ENCODE measurements around the gene ARFRP1. TPM values are rescaled to one million over a fixed set of nuclear protein-coding genes. Genes with fewer than 3 reads are reported as not detected.

Gene ARFRP1
- total and polyA plus RNA-seq, 2 of the 4 experiments (the other 2 are of a cell fraction) = 25.3 to 36.6 TPM

DNA sequence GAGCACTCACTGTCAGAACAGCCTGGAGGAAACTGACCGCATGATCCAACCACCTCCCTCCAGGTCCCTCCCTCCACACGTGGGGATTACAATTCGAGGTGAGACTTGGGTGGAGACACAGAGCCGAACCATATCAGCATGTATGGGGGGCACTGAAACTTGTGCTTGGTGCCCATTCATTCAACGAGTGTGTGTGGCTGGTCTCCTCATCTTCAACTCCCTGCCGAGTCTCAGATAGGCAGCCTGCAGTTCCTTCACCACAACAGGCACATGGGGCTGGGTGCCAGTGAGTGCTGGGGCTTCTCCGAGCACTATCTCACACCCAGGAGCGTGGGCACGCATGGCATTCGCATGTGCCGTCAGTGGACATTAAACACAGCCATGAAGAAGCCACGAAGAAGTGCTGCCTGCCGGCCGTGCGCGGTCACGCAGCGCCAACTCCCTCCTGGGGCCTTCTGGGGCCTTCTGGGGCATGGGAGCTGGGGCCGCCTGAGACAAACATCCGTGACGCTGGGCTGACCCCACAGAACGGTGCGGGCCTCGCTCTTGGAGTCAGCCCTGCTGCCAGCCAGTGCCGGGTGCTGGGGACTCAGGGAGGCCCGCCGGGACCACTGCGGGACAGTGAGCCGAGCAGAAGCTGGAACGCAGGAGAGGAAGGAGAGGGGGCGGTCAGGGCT lies 50.4 kb downstream of the ARFRP1 start (continued):
- no peak for TF ChIP-seq MAZ (IDR thresholded peaks at IDR 0.05; ENCODE audit: borderline replicate concordance, low read depth, low read length)

DNA sequence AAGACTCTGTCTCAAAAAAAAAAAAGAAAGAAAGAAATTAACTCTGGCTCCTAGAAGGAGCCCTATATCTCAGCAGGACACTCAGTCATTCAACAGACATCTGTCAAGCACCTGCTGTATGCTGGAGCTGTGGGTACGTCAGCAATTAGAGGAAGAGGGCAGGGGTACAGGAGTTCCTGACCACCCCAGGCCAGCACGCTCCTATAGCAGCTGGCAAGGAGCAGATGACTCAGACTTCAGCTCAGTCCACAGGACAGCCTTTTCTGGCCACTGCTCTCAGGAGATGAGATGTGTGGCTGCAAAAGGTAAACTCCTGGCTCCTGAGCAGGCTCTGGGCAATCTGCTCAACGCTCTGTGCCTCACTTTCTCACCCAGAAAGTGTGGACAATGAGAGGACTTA lies 51.3 kb downstream of the ARFRP1 start:
- in situ Hi-C loops (cut with MboI; ENCODE audit: low sequenced_read_pairs) (no loop called here), dilution Hi-C loops (cut with HindIII; ENCODE audit: low sequenced_read_pairs, unreplicated experiment) (no loop called here), intact Hi-C loops (cut with micrococcal nuclease) (loop anchor here (10.0 kb wide), 1 partner anchor 122 kb away; the partner anchor contains the start of gene PTK6)
- Histone ChIP-seq H2BK5ac (ENCODE audit: low read depth, low read length, poor library complexity, severe bottlenecking) (no peak overlapping the region), H3K27me3 (ENCODE audit: control insufficient read depth, insufficient read depth, low read length) (no peaks in the 10 kb centered on the region), H3K9ac (ENCODE audit: low read depth, low read length) (no peak overlapping the region), H3K36me3 (ENCODE audit: control insufficient read depth, insufficient read depth, low read length) (peaks cover 6% of the 10 kb centered on the region; the same call in 1 of the 2 replicates), H2AK5ac (ENCODE audit: low read depth, low read length) (no peak overlapping the region), H3K79me1 (ENCODE audit: low read depth in 1 of 2, low read length in 2 of 2) (peaks cover 10 to 41% of the 10 kb centered on the region in 2 experiments), H3K4me2 (ENCODE audit: low read depth, low read length) (no peak overlapping the region), H2BK120ac (ENCODE audit: low read depth, low read length) (no peak overlapping the region), H2AK9ac (replicated peaks; ENCODE audit: low read depth, low read length, poor library complexity) (no peak overlapping the region), H4K91ac (ENCODE audit: insufficient read depth, low read depth, low read length) (no peak overlapping the region), H2AFZ (replicated peaks; ENCODE audit: low read length, poor library complexity) (no peak overlapping the region), H3K18ac (ENCODE audit: low read depth, low read length) (no peak overlapping the region), H4K5ac (ENCODE audit: low read depth, low read length) (no peak overlapping the region), H3K23ac (ENCODE audit: low read depth, low read length) (no peak overlapping the region), H4K8ac (ENCODE audit: low read depth in 2 of 2, low read length in 2 of 2) (no peak overlapping the region), H3K4me1 (ENCODE audit: control insufficient read depth, insufficient read depth, low read length) (peaks cover 17% of the 10 kb centered on the region), H4K20me1 (ENCODE audit: insufficient read depth, low read length) (peaks cover 9% of the 10 kb centered on the region), H3K9me3 (ENCODE audit: control insufficient read depth, insufficient read depth, low read length) (no peaks in the 10 kb centered on the region), H2BK15ac (ENCODE audit: low read depth, low read length) (no peak overlapping the region), H3K4ac (ENCODE audit: low read depth, low read length) (no peak overlapping the region), H3K4me3 (ENCODE audit: insufficient read depth, low read depth, low read length) (no peak overlapping the region), H3K9me1 (ENCODE audit: insufficient read depth, low read length) (0 out of 2 replicates have a peak, but pooled peaks cover 12% of the 10 kb centered on the region), H3K14ac (replicated peaks; ENCODE audit: low read depth, low read length) (no peak overlapping the region), H2BK20ac (ENCODE audit: low read depth, low read length) (no peak overlapping the region), H3K27ac (ENCODE audit: insufficient read depth, low read length) (no peak overlapping the region), H3K56ac (ENCODE audit: extremely low read depth, insufficient read depth, low read length) (no peak overlapping the region)
- ATAC-seq (ENCODE audit: low read depth) = no peak
- no TSS peak for BruUV-seq (replicated peaks)
- TF ChIP-seq FOS (IDR thresholded peaks at IDR 0.05; ENCODE audit: low read depth, low read length) (no peak), MAFK (IDR thresholded peaks at IDR 0.05; ENCODE audit: low read depth, low read length) (no peak), POLR2A (IDR thresholded peaks at IDR 0.05; ENCODE audit: low read depth, low read length) (no peak)
- DNase-seq = peak; percentile 15
- POLR2A ChIA-PET (ENCODE audit: unreplicated experiment) = no interaction called here
- CTCF ChIA-PET = no interaction called here
- no CpG with 5 or more reads among the region's 3 CpGs for WGBS, 2 experiments (ENCODE audit: extremely low coverage in 2 of 2, insufficient read length in 1 of 2)
